ENCODE data around the gene CFAP299. TPM values are rescaled to one million over a fixed set of nuclear protein-coding genes. Genes with fewer than 3 reads are reported as not detected.

Gene CFAP299
- total and polyA plus RNA-seq, 2 donors (not counting 3 experiments of a cell fraction or from before 2014, with no cell fraction given), result not detected

- FAIRE-seq, result peak; percentile 70
- Histone ChIP-seq H3K36me3 (ENCODE audit: control insufficient read depth in 2 of 2, extremely low read depth in 1 of 2, insufficient read depth in 2 of 2, low read length in 2 of 2) (no peaks in the 10 kb centered on the region), H3K4me1 (ENCODE audit: control insufficient read depth, extremely low read depth, insufficient read depth, low read length) (no peaks in the 10 kb centered on the region), H3K4me3 (replicated peaks in 1 of 3; ENCODE audit: insufficient read depth in 1 of 3, low read depth in 1 of 3, low read length in 3 of 3) (no peak overlapping the region), H3K4me2 (ENCODE audit: insufficient read depth, low read length) (no peak overlapping the region), H3K27me3 (ENCODE audit: control insufficient read depth in 2 of 2, insufficient read depth in 2 of 2, low read length in 2 of 2) (no peaks in the 10 kb centered on the region), H4K20me1 (replicated peaks; ENCODE audit: control insufficient read depth, extremely low read depth, insufficient read depth, low read length) (no peaks in the 10 kb centered on the region), H3K27ac (ENCODE audit: insufficient read depth, low read depth, low read length) (no peak overlapping the region), H3K9ac (replicated peaks; ENCODE audit: extremely low read depth, insufficient read depth, low read length) (no peak overlapping the region), H2AFZ (ENCODE audit: low read depth, low read length) (no peak overlapping the region), H3K9me1 (replicated peaks; ENCODE audit: control insufficient read depth, extremely low read depth, insufficient read depth, low read length) (no peaks in the 10 kb centered on the region), H3K9me3 (replicated peaks; ENCODE audit: control insufficient read depth, insufficient read depth, low read length) (no peaks in the 10 kb centered on the region), H3K79me2 (ENCODE audit: control insufficient read depth, insufficient read depth, low read length) (no peaks in the 10 kb centered on the region)
- no TSS peak for BruUV-seq (replicated peaks)
- ChIA-PET CTCF (interaction anchor here (0.7 to 2.3 kb wide), 22 partner anchors 8 to 1948 kb away, joined by 3 to 20 read pairs (median 4); no protein-coding TSS in a partner anchor), POLR2A (no interaction called here)
- dilution Hi-C loops (cut with MboI; ENCODE audit: extremely low pct_ligation_motif_present, low sequenced_read_pairs) (no loop called here), intact Hi-C loops (cut with micrococcal nuclease) (loop anchor here (1.0 kb wide), 1 partner anchor 628 kb away; no protein-coding TSS in a partner anchor)
- TF ChIP-seq POLR2AphosphoS5 (IDR thresholded peaks at IDR 0.05; ENCODE audit: insufficient read depth, low read depth, low read length) (no peak), CTCF (IDR thresholded peaks at IDR 0.05; ENCODE audit: extremely low read depth in 1 of 2, insufficient read depth in 1 of 2, low read depth in 1 of 2, low read length in 2 of 2) (peak; percentile 43 to 56)
- peak; percentile 57 for DNase-seq (ENCODE audit: low read depth, low spot score)
Measured at GRCh38 chr4:80989921-80990544, 654.5 kb downstream of the CFAP299 start.

DNA sequence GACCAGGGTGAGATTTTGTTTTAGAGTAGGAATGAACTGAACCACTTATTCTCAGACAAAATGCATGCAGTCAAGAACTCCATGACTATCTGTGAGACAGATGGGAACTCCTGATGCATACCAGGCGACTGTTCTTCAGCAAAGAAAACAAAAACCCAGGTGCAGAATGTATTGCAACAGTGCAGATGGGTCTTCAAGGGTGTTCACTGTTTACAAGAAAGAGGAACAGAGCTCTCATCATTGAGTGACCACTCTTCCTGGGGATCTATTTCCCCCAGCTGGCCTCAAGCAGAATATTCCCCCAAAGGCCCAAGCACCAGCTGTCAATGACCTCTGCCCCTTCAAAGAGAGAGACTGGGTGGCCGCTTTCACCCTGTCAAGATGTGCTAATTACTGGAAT is 655.3 kb downstream of the CFAP299 start:
- Histone ChIP-seq H2AFZ (ENCODE audit: low read depth, low read length) (no peak overlapping the region), H3K27ac (ENCODE audit: insufficient read depth, low read depth, low read length) (no peak overlapping the region), H3K9me3 (replicated peaks; ENCODE audit: control insufficient read depth, insufficient read depth, low read length) (no peaks in the 10 kb centered on the region), H3K9me1 (replicated peaks; ENCODE audit: control insufficient read depth, extremely low read depth, insufficient read depth, low read length) (no peaks in the 10 kb centered on the region), H3K9ac (replicated peaks; ENCODE audit: extremely low read depth, insufficient read depth, low read length) (no peak overlapping the region), H4K20me1 (replicated peaks; ENCODE audit: control insufficient read depth, extremely low read depth, insufficient read depth, low read length) (no peaks in the 10 kb centered on the region), H3K4me3 (replicated peaks in 1 of 3; ENCODE audit: insufficient read depth in 1 of 3, low read depth in 1 of 3, low read length in 3 of 3) (no peak overlapping the region), H3K36me3 (ENCODE audit: control insufficient read depth in 2 of 2, extremely low read depth in 1 of 2, insufficient read depth in 2 of 2, low read length in 2 of 2) (no peaks in the 10 kb centered on the region), H3K79me2 (ENCODE audit: control insufficient read depth, insufficient read depth, low read length) (no peaks in the 10 kb centered on the region), H3K4me1 (ENCODE audit: control insufficient read depth, extremely low read depth, insufficient read depth, low read length) (no peaks in the 10 kb centered on the region), H3K27me3 (ENCODE audit: control insufficient read depth in 2 of 2, insufficient read depth in 2 of 2, low read length in 2 of 2) (no peaks in the 10 kb centered on the region), H3K4me2 (ENCODE audit: insufficient read depth, low read length) (no peak overlapping the region)
- FAIRE-seq, result no peak
- POLR2A ChIA-PET, result no interaction called here
- no TSS peak for BruUV-seq (replicated peaks)
- no peak for TF ChIP-seq FOS (IDR thresholded peaks at IDR 0.05; ENCODE audit: borderline replicate concordance, insufficient read depth, low read length)
- no peak for TF ChIP-seq JUN (IDR thresholded peaks at IDR 0.05; ENCODE audit: borderline replicate concordance, insufficient read depth, insufficient read length, low read depth)
- TF ChIP-seq MAX (IDR thresholded peaks at IDR 0.05; ENCODE audit: insufficient read depth, insufficient read length), result no peak
- TF ChIP-seq EZH2 (IDR thresholded peaks at IDR 0.05; ENCODE audit: borderline replicate concordance, low read depth, low read length, severe bottlenecking), result no peak
- no peak for TF ChIP-seq MYC (IDR thresholded peaks at IDR 0.05; ENCODE audit: low read depth, low read length)
- no peak for TF ChIP-seq POLR2AphosphoS5 (IDR thresholded peaks at IDR 0.05; ENCODE audit: insufficient read depth, low read depth, low read length)
- no peak for TF ChIP-seq CTCF (IDR thresholded peaks at IDR 0.05; ENCODE audit: extremely low read depth in 1 of 2, insufficient read depth in 1 of 2, low read depth in 1 of 2, low read length in 2 of 2)
- TF ChIP-seq GATA2 (IDR thresholded peaks at IDR 0.05; ENCODE audit: insufficient read depth, insufficient read length, low read depth, low read length), result no peak
- TF ChIP-seq POLR2A (IDR thresholded peaks at IDR 0.05; ENCODE audit: low read depth, low read length), result no peak
- dilution Hi-C loops (cut with MboI; ENCODE audit: extremely low pct_ligation_motif_present, low sequenced_read_pairs), result no loop called here
- CTCF ChIA-PET, result interaction anchor here (0.9 to 2.3 kb wide), 6 partner anchors 14 to 807 kb away, joined by 3 to 8 read pairs (median 6); no protein-coding TSS in a partner anchor
- intact Hi-C loops (cut with micrococcal nuclease), result loop anchor here (1.0 kb wide), 1 partner anchor 629 kb away; no protein-coding TSS in a partner anchor
- DNase-seq (ENCODE audit: low read depth, low spot score), result no peak

All from endothelial cell of umbilical vein (primary cell).